GM23248 (cell line): ENCODE measurements around the gene ZBTB42. TPM values are rescaled to one million over a fixed set of nuclear protein-coding genes. Genes with fewer than 3 reads are reported as not detected.

ENCODE experiments used
- DNase-seq: peaks from one replicate; pipeline ENCODE4 v3.0.0-alpha.2; 2015
- H2AFZ ChIP-seq: fragments of 200-600 bp; sonication (generic); 2 replicates; pipeline ENCODE4 v1.6.1; 2016; ENCODE audit warnings: antibody characterized with exemption
- H3F3A ChIP-seq: fragments of 200-600 bp; sonication (generic); 2 replicates; pipeline ENCODE4 v1.6.1; 2016; ENCODE audit warnings: mild to moderate bottlenecking, antibody characterized with exemption, mixed run types; ENCODE audit not compliant: insufficient read depth
- H3K27ac ChIP-seq: fragments of 200-600 bp; sonication (generic); 2 replicates; pipeline ENCODE4 v1.5.1; 2016; ENCODE audit warnings: mild to moderate bottlenecking
- H3K27me3 ChIP-seq: fragments of 200-600 bp; sonication (generic); replicated peaks from 2 replicates; pipeline ENCODE4 v1.6.1; 2016; ENCODE audit warnings: mild to moderate bottlenecking; ENCODE audit not compliant: insufficient read depth
- H3K36me3 ChIP-seq: fragments of 200-600 bp; sonication (generic); 2 replicates; pipeline ENCODE4 v1.6.1; 2016; ENCODE audit warnings: low read depth, mild to moderate bottlenecking
- H3K4me1 ChIP-seq: fragments of 200-600 bp; sonication (generic); 2 replicates; pipeline ENCODE4 v1.6.1; 2016; ENCODE audit warnings: mild to moderate bottlenecking; ENCODE audit not compliant: insufficient read depth
- H3K4me2 ChIP-seq: fragments of 200-600 bp; sonication (generic); one replicate; pipeline ENCODE4 v1.6.1; 2016; ENCODE audit warnings: mild to moderate bottlenecking; ENCODE audit not compliant: unreplicated experiment
- H3K4me3 ChIP-seq: fragments of 200-600 bp; sonication (generic); 2 replicates; pipeline ENCODE4 v1.5.1; 2016; ENCODE audit warnings: mild to moderate bottlenecking
- H3K79me2 ChIP-seq: fragments of 200-600 bp; sonication (generic); 2 replicates; pipeline ENCODE4 v1.6.1; 2016; ENCODE audit warnings: mild to moderate bottlenecking; ENCODE audit not compliant: insufficient read depth
- H3K9ac ChIP-seq: fragments of 200-600 bp; sonication (generic); 2 replicates; pipeline ENCODE4 v1.6.1; 2016; ENCODE audit warnings: mild to moderate bottlenecking
- H3K9me2 ChIP-seq: fragments of 200-600 bp; sonication (generic); 2 replicates; pipeline ENCODE4 v1.6.1; 2016; ENCODE audit warnings: mixed run types, mild to moderate bottlenecking, moderate library complexity; ENCODE audit not compliant: insufficient read depth
- H3K9me3 ChIP-seq: fragments of 200-600 bp; sonication (generic); one replicate; pipeline ENCODE4 v1.6.1; 2017; ENCODE audit warnings: low read depth
- H4K20me1 ChIP-seq: fragments of 200-600 bp; sonication (generic); 2 replicates; pipeline ENCODE4 v1.6.0; 2016; ENCODE audit not compliant: insufficient read depth
- EZH2 ChIP-seq: fragments of 200-600 bp; sonication (generic); IDR thresholded peaks from 2 replicates; pipeline ENCODE4 v1.6.1; 2018; ENCODE audit warnings: antibody characterized with exemption, mild to moderate bottlenecking; ENCODE audit not compliant: insufficient read depth, poor library complexity, severe bottlenecking
- EZH2phosphoT487 ChIP-seq: fragments of 200-600 bp; sonication (generic); IDR thresholded peaks from 2 replicates; pipeline ENCODE4 v1.6.1; 2018; ENCODE audit warnings: antibody characterized with exemption, moderate library complexity, mild to moderate bottlenecking, low read depth; ENCODE audit not compliant: insufficient read depth
- WGBS, 2 experiments: methylation state at CpG; one replicate each; pipeline ENCODE4 v1.1.6; 2015 to 2017; ENCODE audit warnings: low lambda C conversion rate in 2 of 2, low coverage in 1 of 2; ENCODE audit errors: missing lambda C conversion rate in 2 of 2; 5-methylcytosine and 5-hydroxymethylcytosine counted together
- in situ Hi-C: fragments of 300-500 bp; cut with MboI; formaldehyde crosslinking; loops from 2 replicates; pipeline ENCODE4 v1.15.0; 2020
- polyA plus RNA-seq: library from polyadenylated mRNA; unstranded; fragments of >200 nt; fragmentation: Nextera tagmentation; extraction: Ambion mirVana; gene quantifications from 2 replicates; pipeline ENCODE4 v1.2.1, GENCODE V29; 2016
- total RNA-seq: library from RNA; depleted of rRNA; stranded (reverse); fragments of >200 nt; shearing (Covaris generic); gene quantifications from 2 replicates; pipeline ENCODE4 v1.2.3, GENCODE V29; 2014

Gene ZBTB42
- total and polyA plus RNA-seq, 2 experiments from 2014 or later, result 0.56 to 2.4 TPM

GRCh38 chr14:104789752-104790743 is 10.9 kb upstream of the ZBTB42 start:
- Histone ChIP-seq H3K9ac (no peak overlapping the region), H3K9me3 (no peaks in the 10 kb centered on the region), H3K4me3 (no peak overlapping the region), H4K20me1 (0 out of 2 replicates have a peak, but pooled peaks cover 5% of the 10 kb centered on the region), H3K9me2 (no peaks in the 10 kb centered on the region), H3K27ac (no peak overlapping the region), H3K27me3 (no peaks in the 10 kb centered on the region), H3K4me1 (peaks cover 13% of the 10 kb centered on the region), H3F3A (no peaks in the 10 kb centered on the region), H3K4me2 (no peak overlapping the region), H2AFZ (no peak overlapping the region), H3K36me3 (no peaks in the 10 kb centered on the region), H3K79me2 (peaks cover 91% of the 10 kb centered on the region)
- TF ChIP-seq EZH2phosphoT487 (no peak), EZH2 (no peak)
- in situ Hi-C loops, result no loop called here
- no peak for DNase-seq
- WGBS, 2 experiments, result 90 to 92% methylated on average over 26 to 31 of the region's 31 CpGs

- DNase-seq, result no peak
- no peaks in the 10 kb centered on the region for H3K9me2 ChIP-seq
- H3K79me2 ChIP-seq, result peaks cover 84% of the 10 kb centered on the region
- no peak overlapping the region for H2AFZ ChIP-seq
- no peaks in the 10 kb centered on the region for H3K27me3 ChIP-seq
- peaks cover 5% of the 10 kb centered on the region; the same call in 1 of the 2 replicates for H3F3A ChIP-seq
- H3K27ac ChIP-seq, result no peak overlapping the region
- 79 to 89% methylated on average over 9 of the region's 9 CpGs for WGBS, 2 experiments
- in situ Hi-C loops, result no loop called here
- H3K4me2 ChIP-seq, result no peak overlapping the region
- H3K9me3 ChIP-seq, result no peaks in the 10 kb centered on the region
- H3K4me3 ChIP-seq, result no peak overlapping the region
- peaks cover 16% of the 10 kb centered on the region for H3K4me1 ChIP-seq
- H3K36me3 ChIP-seq, result no peaks in the 10 kb centered on the region
- 0 out of 2 replicates have a peak, but pooled peaks cover 5% of the 10 kb centered on the region for H4K20me1 ChIP-seq
- no peak for TF ChIP-seq EZH2
- TF ChIP-seq EZH2phosphoT487, result no peak
- no peak overlapping the region for H3K9ac ChIP-seq
These were observed 9.5 kb upstream of the ZBTB42 start for GRCh38 chr14:104791425-104791824.

GRCh38 chr14:104792101-104792884 is 8.6 kb upstream of the ZBTB42 start:
- Histone ChIP-seq H3K36me3 (no peaks in the 10 kb centered on the region), H3K4me2 (no peak overlapping the region), H3K4me3 (no peak overlapping the region), H3K9ac (no peak overlapping the region; the same call in 1 of the 2 replicates), H4K20me1 (0 out of 2 replicates have a peak, but pooled peaks cover 5% of the 10 kb centered on the region), H3K27me3 (no peaks in the 10 kb centered on the region), H3F3A (peaks cover 6% of the 10 kb centered on the region; the same call in 1 of the 2 replicates), H3K4me1 (peaks cover 16% of the 10 kb centered on the region), H2AFZ (no peak overlapping the region), H3K9me3 (no peaks in the 10 kb centered on the region), H3K27ac (no peak overlapping the region), H3K79me2 (peaks cover 75% of the 10 kb centered on the region), H3K9me2 (no peaks in the 10 kb centered on the region)
- TF ChIP-seq EZH2 (no peak), EZH2phosphoT487 (no peak)
- in situ Hi-C loops, result no loop called here
- WGBS, 2 experiments, result 75 to 84% methylated on average over 23 to 25 of the region's 25 CpGs
- no peak for DNase-seq

GRCh38 chr14:104792945-104793702 is 7.8 kb upstream of the ZBTB42 start:
- TF ChIP-seq EZH2 (no peak), EZH2phosphoT487 (no peak)
- DNase-seq, result no peak
- WGBS, 2 experiments, result 69 to 70% methylated on average over 16 of the region's 16 CpGs
- peaks cover 6% of the 10 kb centered on the region; the same call in 1 of the 2 replicates for H3F3A ChIP-seq
- in situ Hi-C loops, result no loop called here
- H3K9me3 ChIP-seq, result no peaks in the 10 kb centered on the region
- H3K4me3 ChIP-seq, result peak overlapping the region; percentile 79; the same call in 1 of the 2 replicates
- no peak overlapping the region for H3K27ac ChIP-seq
- no peaks in the 10 kb centered on the region for H3K36me3 ChIP-seq
- peak overlapping the region; percentile 15; the same call in 1 of the 2 replicates for H3K9ac ChIP-seq
- peaks cover 16% of the 10 kb centered on the region for H3K4me1 ChIP-seq
- no peak overlapping the region for H2AFZ ChIP-seq
- H3K4me2 ChIP-seq, result no peak overlapping the region
- peaks cover 67% of the 10 kb centered on the region for H3K79me2 ChIP-seq
- 0 out of 2 replicates have a peak, but pooled peaks cover 5% of the 10 kb centered on the region for H4K20me1 ChIP-seq
- H3K9me2 ChIP-seq, result no peaks in the 10 kb centered on the region
- no peaks in the 10 kb centered on the region for H3K27me3 ChIP-seq
